T1000 (cell line): ENCODE measurements around the gene TGFA.
"Not testable (repeated sequence)": the region's sequence is repeated elsewhere in the genome, so short reads cannot be mapped to it uniquely, and the experiment has no call there.

Experiments
- DNase-seq: peaks from one replicate; lab custom pipeline; 2025; ENCODE audit warnings: mixed read lengths; lab: John Stamatoyannopoulos, UW

The TGFA gene

GRCh38 chr2:70498054-70498453 lies 55.6 kb downstream of the TGFA start:
- no peak for DNase-seq

DNA sequence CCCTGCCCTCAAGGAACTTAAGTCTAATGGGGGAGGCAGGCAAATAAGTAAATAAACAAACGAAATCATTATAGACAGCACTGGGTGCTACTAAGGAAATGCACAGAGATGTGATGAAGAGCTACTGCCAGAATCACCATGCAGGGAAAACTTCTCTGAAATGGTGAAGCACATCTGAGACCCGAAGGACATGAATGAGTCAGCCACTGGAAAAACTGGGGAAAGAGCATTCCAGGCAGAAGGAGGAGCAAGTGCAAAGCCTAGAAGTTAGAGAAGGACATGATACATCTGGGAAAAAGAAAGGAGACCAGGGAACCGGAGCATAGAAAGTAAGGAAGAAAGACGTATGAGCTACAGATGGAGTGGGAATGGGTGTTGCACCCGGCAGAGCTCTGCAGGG lies 56.8 kb downstream of the TGFA start:
- no peak for DNase-seq

DNA sequence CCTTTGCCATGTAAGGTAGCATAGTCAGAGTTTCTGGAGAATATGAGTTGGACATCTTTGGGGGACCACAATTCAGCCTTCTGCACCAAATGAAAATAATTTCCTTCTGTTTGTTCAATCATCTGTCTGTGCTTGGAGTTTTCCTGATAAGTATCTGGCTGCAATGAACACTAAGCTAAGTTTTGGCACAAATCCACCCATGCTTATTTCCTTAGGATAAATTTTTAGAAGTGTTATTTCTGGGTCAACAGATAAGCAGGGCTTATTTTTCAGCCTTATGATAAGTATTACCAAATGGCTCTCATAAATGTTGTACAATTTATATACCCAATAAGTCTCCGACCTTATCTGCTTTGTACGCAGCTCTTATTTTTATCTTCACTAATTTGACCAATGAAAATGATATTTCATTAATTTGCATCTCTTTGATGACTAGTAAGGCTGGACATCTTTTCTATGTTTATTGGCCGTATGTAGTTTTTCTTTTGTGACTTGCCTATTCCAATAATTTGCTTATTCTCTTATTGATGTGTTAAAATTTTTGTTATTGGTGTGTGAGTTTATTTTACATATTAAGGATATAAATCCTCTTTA lies 59.2 kb downstream of the TGFA start:
- no peak for DNase-seq

- no peak for DNase-seq
Observed at GRCh38 chr2:70490381-70490780, 63.2 kb downstream of the TGFA start.

DNA sequence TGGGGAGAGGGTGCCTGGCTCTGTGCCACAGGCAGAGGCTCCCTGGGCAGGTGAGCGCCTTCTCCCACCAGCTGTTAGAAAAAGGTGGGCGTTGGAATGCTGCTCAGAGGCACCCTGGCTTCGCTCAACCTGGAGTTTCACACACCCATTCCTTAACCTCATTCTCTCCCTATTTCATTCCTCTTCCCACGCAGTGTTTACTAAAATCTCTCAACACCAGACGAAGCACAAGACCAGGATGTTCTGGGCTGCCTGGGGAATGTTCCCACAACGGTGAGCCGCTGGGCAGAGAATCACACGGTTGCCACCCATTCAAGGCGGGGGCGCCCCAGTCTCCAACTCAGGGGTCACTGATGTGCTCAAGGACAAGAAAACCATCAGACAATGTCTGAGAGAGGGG lies 64.5 kb downstream of the TGFA start:
- DNase-seq: no peak

- no peak for DNase-seq
Observed at GRCh38 chr2:70484086-70484485, 69.5 kb downstream of the TGFA start.

DNA sequence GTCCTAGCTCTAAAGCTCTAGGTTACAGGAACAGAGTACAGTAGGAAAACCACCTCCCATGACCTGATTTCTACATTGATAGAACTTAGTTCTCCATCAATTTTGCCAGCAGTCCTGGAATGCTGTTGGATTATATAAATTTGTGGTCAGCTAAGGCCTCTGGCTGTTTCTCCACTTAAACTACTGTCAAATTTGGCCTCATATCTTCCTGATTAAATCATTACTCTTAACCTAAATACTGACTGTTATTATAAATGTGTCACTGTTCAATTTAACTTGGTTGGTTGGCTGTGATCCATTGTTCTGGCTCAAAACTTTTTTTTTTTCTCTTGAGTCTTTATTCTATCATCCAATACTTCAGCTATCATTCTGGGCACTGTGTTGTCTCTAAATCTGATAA lies 71.2 kb downstream of the TGFA start:
- DNase-seq: no peak

DNA sequence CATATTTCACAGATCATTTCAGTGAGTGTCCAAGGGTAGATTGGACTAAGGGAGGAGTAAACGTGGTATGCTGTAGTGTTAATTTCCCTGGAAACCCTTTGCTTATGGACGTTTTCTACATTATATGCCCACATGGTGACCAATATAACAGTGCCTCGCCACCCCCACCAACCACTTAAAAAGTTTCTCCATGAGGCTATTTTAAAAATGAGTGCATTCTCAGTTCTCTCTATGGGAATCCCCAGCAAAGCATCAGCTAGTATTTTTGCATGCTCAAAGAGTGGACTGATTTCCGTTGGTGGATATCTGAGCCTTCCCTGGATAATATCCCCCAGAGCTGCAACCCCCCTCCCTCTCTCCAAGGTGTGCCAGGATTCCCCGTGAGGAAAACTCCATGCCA lies 73.2 kb downstream of the TGFA start:
- DNase-seq: no peak

- no peak for DNase-seq
Observed at GRCh38 chr2:70479816-70480215, 73.8 kb downstream of the TGFA start.

DNA sequence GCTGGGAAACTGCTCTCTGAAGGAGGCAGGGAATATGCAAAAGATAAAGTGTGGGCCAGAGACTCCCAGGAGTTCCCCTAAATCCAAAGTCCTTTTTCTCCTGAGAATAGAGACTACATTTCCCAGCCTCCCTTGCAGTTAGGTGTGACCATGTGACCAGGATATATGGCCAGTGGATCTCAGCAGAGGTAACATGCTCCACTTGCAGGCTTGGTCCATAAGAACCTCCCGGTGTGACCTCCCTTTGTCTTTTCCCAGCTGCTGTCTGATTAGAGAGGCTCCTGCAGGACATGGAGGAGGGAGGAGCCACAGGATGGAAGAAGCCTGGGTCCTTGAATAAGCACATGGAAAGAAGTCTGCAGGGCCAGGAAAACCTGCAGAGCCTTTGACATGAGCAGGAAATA lies 76.2 kb downstream of the TGFA start:
- no peak for DNase-seq

- no peak for DNase-seq
Observed at GRCh38 chr2:70475266-70475665, 78.4 kb downstream of the TGFA start.

GRCh38 chr2:70474256-70474848 lies 79.3 kb downstream of the TGFA start:
- no peak for DNase-seq

GRCh38 chr2:70473101-70473722 lies 80.4 kb downstream of the TGFA start:
- no peak for DNase-seq

DNA sequence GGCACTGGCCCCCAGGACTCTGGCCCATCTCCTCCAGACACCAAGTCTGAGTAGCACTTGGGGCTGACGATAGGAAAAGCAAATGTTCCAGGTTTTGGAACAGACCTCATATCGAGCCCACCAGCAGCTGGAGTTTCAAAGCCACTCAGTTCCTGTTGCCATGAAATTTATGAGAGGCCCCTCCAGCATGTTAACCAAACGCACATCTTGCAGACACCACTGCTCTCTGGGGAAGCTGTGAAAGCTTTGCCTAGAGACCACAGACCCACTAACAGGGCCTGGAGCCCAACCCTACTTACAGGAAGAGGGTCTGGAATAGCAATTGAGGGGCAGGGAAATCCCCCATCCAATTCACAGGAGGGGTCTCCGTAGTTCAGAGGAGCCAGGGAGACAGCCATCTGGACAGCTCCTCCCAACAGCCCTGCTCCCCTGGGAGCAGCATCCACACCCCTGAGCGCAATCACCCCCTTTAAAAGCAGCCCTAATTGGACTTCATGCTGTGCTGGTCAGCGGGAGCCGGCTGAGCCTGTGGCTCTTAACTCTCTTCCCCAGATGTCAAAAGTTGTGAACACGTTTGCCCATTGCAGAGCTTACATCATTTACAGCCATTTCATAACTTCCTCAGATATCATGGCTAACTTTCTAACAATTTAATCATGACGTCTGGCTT lies 81.3 kb downstream of the TGFA start:
- no peak for DNase-seq

- no peak for DNase-seq
Observed at GRCh38 chr2:70471129-70471528, 82.5 kb downstream of the TGFA start.

DNA sequence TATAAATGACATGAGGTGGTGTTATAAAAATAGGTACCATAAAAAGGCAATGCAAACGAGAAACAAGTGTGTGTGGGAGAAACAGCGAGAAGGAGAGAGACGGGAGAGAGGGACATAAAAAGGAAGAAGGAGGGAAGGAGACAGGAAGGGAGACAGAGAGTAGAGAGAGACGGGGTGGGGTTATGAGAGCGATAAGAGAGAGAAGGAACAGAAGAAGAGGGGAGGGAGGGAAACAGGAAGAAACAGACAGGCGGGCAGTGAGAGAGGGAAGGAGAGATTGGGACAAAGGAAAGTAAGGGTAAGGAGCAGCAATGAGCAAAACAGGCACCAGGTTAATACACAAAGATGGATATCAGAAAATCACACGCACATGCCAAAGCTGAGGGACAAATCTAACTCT lies 83.7 kb downstream of the TGFA start:
- no peak for DNase-seq

- no peak for DNase-seq
Observed at GRCh38 chr2:70469435-70469834, 84.2 kb downstream of the TGFA start.

DNA sequence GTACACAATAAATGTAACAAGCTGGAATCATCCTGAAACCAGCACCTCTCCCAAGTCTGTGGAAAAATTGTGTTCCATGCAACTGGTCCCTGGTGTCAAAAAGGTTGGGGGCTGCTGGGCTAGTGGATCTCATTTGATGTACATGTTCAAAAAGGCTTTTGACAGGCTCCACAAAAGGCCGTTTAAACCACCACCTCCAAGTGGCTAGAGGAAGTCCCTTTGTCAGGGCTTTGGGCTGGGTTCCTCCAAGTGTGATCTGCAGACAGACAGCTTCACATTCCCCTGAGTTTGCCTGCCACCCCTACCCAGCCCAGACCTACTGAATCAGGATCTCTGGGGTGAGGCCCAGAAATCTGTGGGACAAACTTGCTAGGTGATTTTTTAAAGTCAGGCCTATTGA lies 84.7 kb downstream of the TGFA start:
- no peak for DNase-seq

DNA sequence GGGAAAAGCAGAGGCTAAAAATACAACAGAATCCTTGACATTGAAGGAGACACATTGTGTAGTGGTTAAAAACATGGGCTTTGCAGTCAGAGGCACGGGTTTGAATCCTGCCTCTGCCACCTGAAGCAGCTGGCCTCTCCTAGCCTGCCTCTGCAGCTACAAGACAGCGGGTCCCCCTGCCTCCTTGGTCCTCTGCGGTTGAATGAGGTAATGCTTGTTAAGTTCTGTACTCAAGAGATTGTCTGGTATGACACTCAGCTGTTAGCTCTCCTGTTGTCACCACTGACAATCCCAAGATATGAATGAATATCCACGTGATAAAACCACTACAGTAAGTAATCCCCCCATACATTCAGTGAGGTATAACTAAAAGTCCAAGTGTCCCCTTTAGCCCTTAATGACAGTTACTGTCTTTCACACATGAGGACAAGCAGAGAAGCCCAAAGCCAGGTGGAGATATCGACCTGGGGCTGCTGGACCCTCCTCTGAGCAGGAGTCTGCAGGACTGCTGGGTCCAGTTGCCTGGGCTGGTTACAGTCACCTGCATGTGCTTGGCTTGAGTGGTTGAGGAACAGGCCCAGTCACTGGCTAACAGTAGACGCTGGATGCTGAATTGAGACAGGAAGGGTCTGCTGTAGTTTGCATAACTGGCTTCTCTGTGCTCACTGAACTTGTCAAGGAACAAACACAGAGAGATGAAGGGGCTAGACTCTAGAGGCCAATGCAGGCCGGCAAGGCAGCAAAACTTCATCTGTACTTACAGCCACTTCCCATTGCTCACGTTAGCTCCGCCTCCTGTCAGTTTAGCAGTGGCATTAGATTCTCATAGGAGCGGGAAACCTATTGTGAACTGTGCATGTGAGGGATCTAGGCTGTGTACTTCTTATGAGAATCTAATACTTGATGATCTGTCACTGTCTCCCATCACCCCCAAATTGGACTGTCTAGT lies 85.5 kb downstream of the TGFA start:
- DNase-seq: no peak

DNA sequence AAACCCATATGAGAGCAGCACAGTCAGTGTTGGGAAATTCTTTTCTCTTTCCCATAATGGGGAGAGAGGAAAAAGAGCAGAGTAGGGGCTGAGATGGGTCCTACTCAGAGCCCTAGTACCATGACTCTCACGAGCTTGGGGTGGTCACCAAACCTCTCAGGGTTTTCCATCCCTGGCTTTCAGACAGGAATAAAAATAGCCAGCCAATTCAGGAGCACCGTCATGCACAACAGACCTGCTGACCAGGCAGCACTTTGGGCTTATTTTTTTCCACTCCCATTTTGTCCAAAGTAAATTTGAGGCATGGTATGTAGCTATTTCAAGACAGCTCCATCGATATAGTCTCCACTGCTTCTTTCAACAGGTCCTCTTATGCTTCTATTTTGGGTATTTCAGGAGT lies 86.4 kb downstream of the TGFA start:
- no peak for DNase-seq

GRCh38 chr2:70466647-70467046 lies 87.0 kb downstream of the TGFA start:
- DNase-seq: not testable (repeated sequence)

- no peak for DNase-seq
Observed at GRCh38 chr2:70463997-70464396, 89.6 kb downstream of the TGFA start.
